Glutamatergic neuron (in vitro differentiated cells): ENCODE results near the gene GALNT13. TPM values are rescaled to one million over a fixed set of nuclear protein-coding genes. Genes with fewer than 3 reads are reported as not detected.

ENCODE experiments used
- DNase-seq: peaks from one replicate; pipeline ENCODE4 v3.0.0; 2022
- H3K27ac Mint-ChIP-seq: one replicate; pipeline ENCODE4 v1.8.0; 2020; ENCODE audit warnings: mild to moderate bottlenecking, mixed read lengths, inconsistent platforms; ENCODE audit not compliant: unreplicated experiment
- H3K27me3 Mint-ChIP-seq: one replicate; pipeline ENCODE4 v1.8.0; 2020; ENCODE audit warnings: mild to moderate bottlenecking, moderate library complexity, mixed read lengths, inconsistent platforms; ENCODE audit not compliant: unreplicated experiment
- H3K36me3 Mint-ChIP-seq: one replicate; pipeline ENCODE4 v1.8.0; 2020; ENCODE audit warnings: mild to moderate bottlenecking, mixed read lengths, inconsistent platforms; ENCODE audit not compliant: unreplicated experiment
- H3K4me1 Mint-ChIP-seq: one replicate; pipeline ENCODE4 v1.8.0; 2020; ENCODE audit warnings: mild to moderate bottlenecking, low read depth, mixed read lengths, inconsistent platforms; ENCODE audit not compliant: unreplicated experiment
- H3K4me3 Mint-ChIP-seq: one replicate; pipeline ENCODE4 v1.8.0; 2020; ENCODE audit warnings: mild to moderate bottlenecking, mixed read lengths, inconsistent platforms; ENCODE audit not compliant: unreplicated experiment
- H3K9me3 Mint-ChIP-seq: one replicate; pipeline ENCODE4 v1.8.0; 2020; ENCODE audit warnings: mild to moderate bottlenecking, moderate library complexity, mixed read lengths, inconsistent platforms; ENCODE audit not compliant: unreplicated experiment
- total RNA-seq: library from RNA; stranded (reverse); fragmentation: NEBNext Ultra II Directional; extraction: Animal tissue kit (Norgen Biotek cat#: 25700); gene quantifications from one replicate; pipeline ENCODE4 v1.2.1, GENCODE V29; 2021; ENCODE audit not compliant: unreplicated experiment
- TF ChIP-seq, protein P1 (sequence below): fragments of 200-600 bp; sonication (generic); IDR thresholded peaks from one replicate; pipeline ENCODE4 v1.5.0; 2021; ENCODE audit not compliant: partially characterized antibody, unreplicated experiment

GALNT13 gene
- total RNA-seq, 1 donor from 2014 or later, result 5.5 TPM

DNA sequence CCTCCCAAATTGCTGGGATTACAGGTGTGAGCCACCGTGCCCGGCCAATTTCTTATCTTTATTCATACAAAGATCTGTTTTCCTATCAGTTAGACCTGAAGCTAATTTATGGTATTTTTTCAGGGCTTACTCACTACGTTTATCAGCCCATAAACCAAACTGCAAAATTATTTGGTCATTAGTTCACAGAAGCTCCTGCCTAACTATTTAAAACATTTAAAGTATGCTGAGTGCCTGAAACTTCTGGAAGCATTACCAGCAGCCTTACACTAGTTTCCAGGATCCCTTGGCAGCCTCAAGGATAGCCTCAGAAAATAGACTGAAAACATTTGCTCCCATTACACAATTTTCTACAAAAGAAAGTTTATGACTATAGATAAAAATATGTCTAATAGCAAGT is 68.8 kb downstream of the GALNT13 start:
- H3K36me3 Mint-ChIP-seq, result no peaks in the 10 kb centered on the region
- DNase-seq, result no peak
- no peaks in the 10 kb centered on the region for H3K27me3 Mint-ChIP-seq
- no peak overlapping the region for H3K27ac Mint-ChIP-seq
- peaks cover 2% of the 10 kb centered on the region for H3K4me1 Mint-ChIP-seq
- TF ChIP-seq, protein P1, sequence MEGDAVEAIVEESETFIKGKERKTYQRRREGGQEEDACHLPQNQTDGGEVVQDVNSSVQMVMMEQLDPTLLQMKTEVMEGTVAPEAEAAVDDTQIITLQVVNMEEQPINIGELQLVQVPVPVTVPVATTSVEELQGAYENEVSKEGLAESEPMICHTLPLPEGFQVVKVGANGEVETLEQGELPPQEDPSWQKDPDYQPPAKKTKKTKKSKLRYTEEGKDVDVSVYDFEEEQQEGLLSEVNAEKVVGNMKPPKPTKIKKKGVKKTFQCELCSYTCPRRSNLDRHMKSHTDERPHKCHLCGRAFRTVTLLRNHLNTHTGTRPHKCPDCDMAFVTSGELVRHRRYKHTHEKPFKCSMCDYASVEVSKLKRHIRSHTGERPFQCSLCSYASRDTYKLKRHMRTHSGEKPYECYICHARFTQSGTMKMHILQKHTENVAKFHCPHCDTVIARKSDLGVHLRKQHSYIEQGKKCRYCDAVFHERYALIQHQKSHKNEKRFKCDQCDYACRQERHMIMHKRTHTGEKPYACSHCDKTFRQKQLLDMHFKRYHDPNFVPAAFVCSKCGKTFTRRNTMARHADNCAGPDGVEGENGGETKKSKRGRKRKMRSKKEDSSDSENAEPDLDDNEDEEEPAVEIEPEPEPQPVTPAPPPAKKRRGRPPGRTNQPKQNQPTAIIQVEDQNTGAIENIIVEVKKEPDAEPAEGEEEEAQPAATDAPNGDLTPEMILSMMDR, result no peak
- H3K4me3 Mint-ChIP-seq, result no peak overlapping the region
- no peaks in the 10 kb centered on the region for H3K9me3 Mint-ChIP-seq

DNA sequence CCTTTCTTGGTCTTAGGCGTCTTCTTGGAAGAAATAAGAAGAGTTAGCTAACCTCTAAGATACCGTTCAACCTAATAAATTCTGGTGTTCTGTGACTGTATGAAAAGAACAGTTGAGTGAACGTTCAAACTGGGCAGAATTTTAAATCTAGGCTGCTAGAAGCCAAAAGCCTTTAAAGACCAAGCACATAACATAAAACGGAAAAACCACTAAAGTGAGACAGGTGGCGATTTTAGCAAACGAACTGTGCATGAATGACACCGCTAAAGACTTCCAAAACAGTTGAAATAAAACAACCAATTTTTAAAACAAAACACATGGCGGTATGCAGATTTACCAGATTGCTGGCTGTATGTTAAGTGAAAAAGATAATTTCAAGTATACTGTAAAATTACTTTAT is 73.1 kb downstream of the GALNT13 start:
- Mint-ChIP-seq H3K27me3 (no peaks in the 10 kb centered on the region), H3K36me3 (no peaks in the 10 kb centered on the region), H3K4me3 (no peak overlapping the region), H3K9me3 (no peaks in the 10 kb centered on the region), H3K4me1 (peaks cover 3% of the 10 kb centered on the region), H3K27ac (no peak overlapping the region)
- DNase-seq, result no peak
- TF ChIP-seq, protein P1, result no peak

DNA sequence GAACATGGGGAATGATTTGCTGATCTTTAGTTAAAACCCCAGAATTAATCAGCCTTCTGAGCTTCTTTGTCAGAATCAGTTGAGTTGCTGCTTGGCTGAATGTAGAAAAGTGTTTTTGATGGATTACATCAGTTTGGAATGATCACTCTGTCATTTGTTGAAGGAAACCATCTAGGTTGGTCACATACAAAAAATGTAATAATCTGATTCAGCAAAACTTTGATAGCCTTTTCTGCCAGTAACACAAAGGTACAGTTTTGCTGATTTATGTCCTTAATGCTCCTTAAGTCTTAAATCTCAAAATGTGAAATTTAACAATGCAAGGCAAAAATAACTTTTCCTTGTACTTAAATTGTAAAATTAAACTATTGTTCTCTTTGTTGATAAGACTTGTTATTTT is 74.3 kb downstream of the GALNT13 start:
- Mint-ChIP-seq H3K9me3 (no peaks in the 10 kb centered on the region), H3K27me3 (no peaks in the 10 kb centered on the region), H3K36me3 (no peaks in the 10 kb centered on the region), H3K27ac (no peak overlapping the region), H3K4me3 (no peak overlapping the region), H3K4me1 (peaks cover 3% of the 10 kb centered on the region)
- TF ChIP-seq, protein P1, result no peak
- DNase-seq, result no peak

DNA sequence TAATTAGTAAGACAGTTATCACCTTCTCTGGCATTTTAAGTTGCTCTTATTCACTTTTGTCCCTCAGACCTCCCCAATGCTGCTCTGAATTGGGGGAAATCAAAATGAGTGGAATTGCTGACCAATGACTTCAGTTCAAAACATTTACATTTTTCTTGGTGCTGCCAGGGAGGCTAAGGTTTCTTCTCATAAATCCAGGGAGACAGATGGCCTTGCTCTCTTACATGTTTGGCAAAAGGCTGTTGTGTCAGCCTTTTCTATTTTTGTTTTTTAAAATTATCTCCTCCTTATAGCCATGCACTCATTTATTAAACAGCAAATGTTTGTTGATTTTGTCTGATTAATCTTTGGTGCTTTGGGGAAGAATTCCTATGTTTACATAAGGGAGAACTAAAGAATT is 82.0 kb downstream of the GALNT13 start:
- H3K9me3 Mint-ChIP-seq, result no peaks in the 10 kb centered on the region

DNA sequence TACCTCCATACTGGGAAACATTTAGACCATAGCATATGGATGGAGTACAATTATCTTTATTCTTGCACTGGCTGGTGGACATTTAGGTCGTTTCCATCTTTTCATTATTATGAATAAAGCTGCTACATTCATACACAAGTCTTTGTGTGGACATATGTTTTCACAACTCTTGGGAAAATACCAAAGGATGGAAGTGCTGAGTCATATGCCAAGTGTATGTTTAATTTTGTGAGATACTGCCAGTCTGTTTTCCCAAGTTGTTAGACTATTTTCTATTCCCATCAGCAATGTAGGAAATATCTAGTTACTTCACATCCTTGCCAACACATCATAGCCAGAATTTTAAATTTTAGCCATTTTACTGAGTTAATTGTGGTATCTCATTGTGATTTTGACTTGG is 91.5 kb downstream of the GALNT13 start:
- Mint-ChIP-seq H3K9me3 (peaks cover 2% of the 10 kb centered on the region), H3K36me3 (no peaks in the 10 kb centered on the region), H3K27me3 (peaks cover 3% of the 10 kb centered on the region), H3K4me1 (peaks cover 3% of the 10 kb centered on the region), H3K4me3 (no peak overlapping the region), H3K27ac (no peak overlapping the region)
- TF ChIP-seq, protein P1, result no peak
- DNase-seq, result no peak

More for the DNA sequence above, 82.0 kb downstream of the GALNT13 start:
- Mint-ChIP-seq H3K36me3 (no peaks in the 10 kb centered on the region), H3K4me1 (peaks cover 3% of the 10 kb centered on the region), H3K4me3 (no peak overlapping the region), H3K27me3 (no peaks in the 10 kb centered on the region), H3K27ac (no peak overlapping the region)
- DNase-seq, result no peak
- TF ChIP-seq, protein P1, result no peak
